Endothelial cell (in vitro differentiated cells): ENCODE results near the gene KIF26A. TPM values are rescaled to one million over a fixed set of nuclear protein-coding genes. Genes with fewer than 3 reads are reported as not detected.

ENCODE experiments used
- DNase-seq: peaks from one replicate; pipeline ENCODE4 v3.0.0; 2021; ENCODE audit warnings: low spot score
- H3K27ac Mint-ChIP-seq: one replicate; pipeline ENCODE4 v1.8.0; 2021; ENCODE audit warnings: mixed read lengths, inconsistent platforms; ENCODE audit not compliant: unreplicated experiment
- H3K27me3 Mint-ChIP-seq: one replicate; pipeline ENCODE4 v1.8.0; 2021; ENCODE audit warnings: mild to moderate bottlenecking, moderate library complexity, mixed read lengths, inconsistent platforms; ENCODE audit not compliant: unreplicated experiment
- H3K36me3 Mint-ChIP-seq: one replicate; pipeline ENCODE4 v1.8.0; 2021; ENCODE audit warnings: mild to moderate bottlenecking, low read depth, mixed read lengths, inconsistent platforms; ENCODE audit not compliant: unreplicated experiment
- H3K4me1 Mint-ChIP-seq: one replicate; pipeline ENCODE4 v1.8.0; 2021; ENCODE audit warnings: mild to moderate bottlenecking, mixed read lengths, inconsistent platforms; ENCODE audit not compliant: unreplicated experiment
- H3K4me3 Mint-ChIP-seq: one replicate; pipeline ENCODE4 v1.8.0; 2021; ENCODE audit warnings: mild to moderate bottlenecking, mixed read lengths, inconsistent platforms; ENCODE audit not compliant: unreplicated experiment
- H3K9me3 Mint-ChIP-seq: one replicate; pipeline ENCODE4 v1.8.0; 2021; ENCODE audit warnings: mixed read lengths, inconsistent platforms; ENCODE audit not compliant: unreplicated experiment
- CTCF ChIP-seq: fragments of 200-600 bp; sonication (generic); IDR thresholded peaks from one replicate; pipeline ENCODE4 v1.5.0; 2021; ENCODE audit warnings: antibody characterized with exemption; ENCODE audit not compliant: unreplicated experiment
- total RNA-seq: library from RNA; stranded (reverse); fragmentation: NEBNext Ultra II Directional; extraction: Animal tissue kit (Norgen Biotek cat#: 25700); gene quantifications from one replicate; pipeline ENCODE4 v1.2.1, GENCODE V29; 2021; ENCODE audit not compliant: unreplicated experiment

The KIF26A gene
- total RNA-seq, 1 donor from 2014 or later, result 96.9 TPM

GRCh38 chr14:104200106-104200505, 61.7 kb downstream of the KIF26A start:
- H3K4me1 Mint-ChIP-seq, result peaks cover 6% of the 10 kb centered on the region
- H3K9me3 Mint-ChIP-seq, result no peaks in the 10 kb centered on the region
- no peak overlapping the region for H3K27ac Mint-ChIP-seq
- H3K27me3 Mint-ChIP-seq, result no peaks in the 10 kb centered on the region
- TF ChIP-seq CTCF, result no peak
- no peak for DNase-seq
- no peak overlapping the region for H3K4me3 Mint-ChIP-seq
- H3K36me3 Mint-ChIP-seq, result no peaks in the 10 kb centered on the region

GRCh38 chr14:104200591-104200990, 62.2 kb downstream of the KIF26A start:
- Mint-ChIP-seq H3K27me3 (no peaks in the 10 kb centered on the region), H3K4me3 (no peak overlapping the region), H3K27ac (no peak overlapping the region), H3K4me1 (peaks cover 6% of the 10 kb centered on the region), H3K9me3 (no peaks in the 10 kb centered on the region), H3K36me3 (no peaks in the 10 kb centered on the region)
- no peak for DNase-seq
- no peak for TF ChIP-seq CTCF

- no peak for DNase-seq
- Mint-ChIP-seq H3K4me1 (peaks cover 2% of the 10 kb centered on the region), H3K9me3 (no peaks in the 10 kb centered on the region), H3K27ac (no peak overlapping the region), H3K36me3 (no peaks in the 10 kb centered on the region), H3K4me3 (no peak overlapping the region), H3K27me3 (no peaks in the 10 kb centered on the region)
- no peak for TF ChIP-seq CTCF
Observed at GRCh38 chr14:104201063-104201462, 62.7 kb downstream of the KIF26A start.

GRCh38 chr14:104201496-104201895, 63.1 kb downstream of the KIF26A start:
- no peaks in the 10 kb centered on the region for H3K36me3 Mint-ChIP-seq
- H3K9me3 Mint-ChIP-seq, result no peaks in the 10 kb centered on the region
- DNase-seq, result no peak
- H3K27ac Mint-ChIP-seq, result no peak overlapping the region
- H3K4me1 Mint-ChIP-seq, result no peaks in the 10 kb centered on the region
- H3K4me3 Mint-ChIP-seq, result no peak overlapping the region
- no peaks in the 10 kb centered on the region for H3K27me3 Mint-ChIP-seq
- no peak for TF ChIP-seq CTCF

GRCh38 chr14:104202259-104203070, 64.1 kb downstream of the KIF26A start:
- no peak for DNase-seq
- Mint-ChIP-seq H3K4me1 (no peaks in the 10 kb centered on the region), H3K27ac (no peak overlapping the region), H3K9me3 (no peaks in the 10 kb centered on the region), H3K27me3 (no peaks in the 10 kb centered on the region), H3K36me3 (no peaks in the 10 kb centered on the region), H3K4me3 (no peak overlapping the region)
- TF ChIP-seq CTCF, result no peak
